ENCODE results near the gene WNK2.
"Not testable (repeated sequence)": the region's sequence is repeated elsewhere in the genome, so short reads cannot be mapped to it uniquely, and the experiment has no call there.

The WNK2 gene

DNA sequence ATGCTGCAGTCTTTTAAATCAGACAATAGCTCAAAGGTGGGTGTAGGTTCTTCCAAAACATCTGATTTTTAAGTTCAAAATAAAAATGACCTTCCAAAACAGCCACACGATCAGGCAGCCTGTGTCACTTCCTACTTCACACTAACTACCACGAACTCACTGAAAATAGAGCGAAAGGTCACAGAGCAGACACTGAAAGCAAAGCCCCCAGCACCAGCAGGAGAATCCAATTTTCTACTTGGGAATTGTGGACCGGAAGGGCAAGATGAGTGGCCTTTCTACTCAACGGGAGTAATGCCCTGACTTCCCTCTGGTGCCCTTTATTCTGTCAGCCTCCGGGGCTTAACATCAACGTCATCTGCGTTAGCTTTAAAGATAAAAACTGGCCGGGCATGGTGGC is 159.7 kb downstream of the WNK2 start:
- no peak for DNase-seq

DNA sequence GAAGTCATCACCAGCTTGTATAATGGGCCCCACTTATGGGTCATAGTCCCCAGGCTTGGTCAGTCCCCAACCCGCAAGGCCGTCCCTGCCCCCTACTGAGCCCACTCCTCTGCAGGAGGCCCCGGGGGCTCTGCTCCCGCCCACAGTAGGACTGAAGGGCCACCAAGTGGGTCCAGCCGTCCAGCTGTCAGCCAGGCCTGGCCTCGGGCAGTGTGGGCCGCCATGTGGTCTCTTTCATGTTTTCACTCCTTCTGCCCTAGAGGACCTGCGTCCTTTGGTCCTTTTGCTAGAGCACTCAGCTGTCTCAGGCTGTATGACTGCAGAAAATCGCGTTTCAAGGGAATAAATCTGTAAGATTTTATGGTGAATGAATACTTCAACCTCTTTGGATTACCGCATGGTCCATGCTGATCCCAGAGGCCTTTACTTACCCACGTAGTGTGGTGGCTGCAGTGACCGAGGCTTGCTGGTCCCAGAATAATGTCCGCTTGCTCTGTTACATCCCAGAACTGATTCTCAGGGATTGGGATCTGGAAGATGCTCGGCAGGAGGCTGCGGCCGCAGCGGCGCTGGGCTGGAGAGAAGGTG is 161.8 kb downstream of the WNK2 start:
- DNase-seq: no peak

DNA sequence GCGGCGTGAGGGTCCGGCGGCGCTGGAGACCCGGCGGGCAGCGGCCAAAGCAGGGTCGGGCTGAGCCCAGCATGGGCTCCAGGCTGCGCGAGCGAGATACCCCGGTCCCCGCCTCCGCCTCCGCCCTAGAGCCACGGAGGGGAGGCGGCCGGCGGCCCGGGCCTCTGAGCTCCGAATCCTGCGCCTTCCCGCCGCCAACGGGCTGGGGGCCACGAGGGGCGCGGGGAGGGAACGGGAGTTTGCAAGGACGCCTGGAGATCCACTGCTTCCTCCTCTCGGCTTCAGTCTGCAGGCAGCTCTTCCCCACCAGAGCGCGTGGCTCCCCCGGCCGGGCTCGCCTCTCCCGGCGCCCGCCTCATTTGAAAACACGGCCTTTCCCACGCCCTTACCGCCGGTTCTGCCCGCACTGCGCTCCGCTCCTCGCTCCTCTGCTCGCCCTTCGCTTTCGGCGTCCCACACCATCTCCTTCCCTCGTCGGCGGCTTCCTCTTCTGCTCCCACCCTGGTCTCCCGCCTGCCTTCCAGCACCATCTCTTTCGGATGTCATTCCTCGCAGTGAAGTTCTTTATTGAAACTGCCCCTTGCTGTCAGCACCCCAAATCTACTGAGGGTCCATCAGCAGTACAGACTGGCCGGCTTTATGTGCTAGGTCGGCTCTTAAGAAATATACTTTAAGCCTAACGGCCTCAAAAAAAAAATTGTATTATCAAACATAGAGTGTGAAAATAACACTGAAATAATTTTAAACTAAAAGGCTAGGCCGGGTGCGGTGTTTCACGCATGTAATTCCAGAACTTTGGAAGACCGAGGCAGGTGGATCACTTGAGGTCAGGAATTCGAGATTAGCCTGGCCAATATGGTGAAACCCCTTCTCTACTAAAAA is 162.5 kb downstream of the WNK2 start:
- DNase-seq: no peak

DNA sequence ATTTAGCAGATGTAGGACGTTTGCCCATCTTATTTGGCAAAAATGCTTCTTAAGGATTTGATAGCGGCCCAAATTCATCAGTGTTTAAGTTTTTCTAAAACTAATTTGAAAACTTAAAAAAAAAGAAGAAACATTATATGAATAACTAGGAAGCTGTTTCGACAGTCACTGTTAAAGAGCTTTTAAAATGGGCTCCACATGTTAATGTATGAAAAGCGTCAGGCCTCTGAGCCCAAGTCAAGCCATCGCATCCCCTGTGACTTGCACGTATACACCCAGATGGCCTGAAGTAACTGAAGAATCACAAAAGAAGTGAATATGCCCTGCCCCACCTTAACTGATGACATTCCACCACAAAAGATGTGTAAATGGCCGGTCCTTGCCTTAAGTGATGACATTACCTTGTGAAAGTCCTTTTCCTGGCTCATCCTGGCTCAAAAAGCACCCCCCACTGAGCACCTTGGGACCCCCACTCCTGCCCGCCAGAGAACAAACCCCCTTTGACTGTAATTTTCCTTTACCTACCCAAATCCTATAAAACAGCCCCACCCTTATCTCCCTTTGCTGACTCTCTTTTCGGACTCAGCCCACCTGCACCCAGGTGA is 163.5 kb downstream of the WNK2 start:
- DNase-seq: not testable (repeated sequence)

DNA sequence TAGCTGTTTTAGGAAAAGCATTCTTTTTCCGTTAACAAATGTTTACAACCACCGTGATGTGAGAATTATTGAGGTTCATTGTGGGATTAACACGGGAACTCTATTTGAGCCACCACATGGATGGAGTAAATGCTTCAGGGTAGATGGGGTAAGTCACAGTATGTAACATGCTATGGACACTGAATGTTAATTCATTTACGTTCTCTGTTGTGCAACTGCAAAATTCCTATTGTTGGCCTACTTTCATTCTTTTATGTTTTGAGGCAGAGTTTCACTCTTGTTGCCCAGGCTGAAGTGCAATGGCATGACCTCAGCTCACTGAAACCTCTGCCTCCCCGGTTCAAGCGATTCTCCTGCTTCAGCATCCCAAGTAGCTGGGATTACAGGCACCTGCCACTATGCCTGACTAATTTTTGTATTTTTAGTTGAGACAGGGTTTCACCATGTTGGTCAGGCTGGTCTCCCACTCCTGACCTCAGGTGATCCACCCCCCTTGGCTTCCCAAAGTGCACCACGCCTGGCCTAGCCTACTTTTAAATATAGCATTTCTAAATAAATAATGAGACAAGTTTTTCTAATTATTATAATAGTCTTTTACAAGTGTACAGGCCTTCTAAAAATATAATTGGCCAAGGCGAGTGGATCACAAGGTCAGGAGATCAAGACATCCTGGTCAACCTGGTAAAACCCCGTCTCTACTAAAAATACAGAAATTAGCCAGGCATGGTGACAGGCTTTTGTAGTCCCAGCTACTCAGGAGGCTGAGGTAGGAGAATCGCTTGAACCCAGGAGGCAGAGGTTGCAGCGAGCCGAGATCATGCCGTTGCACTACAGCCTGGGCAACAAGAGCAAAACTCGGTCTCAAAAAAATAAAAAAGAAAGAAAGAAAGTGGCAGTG is 169.7 kb downstream of the WNK2 start:
- DNase-seq: not testable (repeated sequence)

DNA sequence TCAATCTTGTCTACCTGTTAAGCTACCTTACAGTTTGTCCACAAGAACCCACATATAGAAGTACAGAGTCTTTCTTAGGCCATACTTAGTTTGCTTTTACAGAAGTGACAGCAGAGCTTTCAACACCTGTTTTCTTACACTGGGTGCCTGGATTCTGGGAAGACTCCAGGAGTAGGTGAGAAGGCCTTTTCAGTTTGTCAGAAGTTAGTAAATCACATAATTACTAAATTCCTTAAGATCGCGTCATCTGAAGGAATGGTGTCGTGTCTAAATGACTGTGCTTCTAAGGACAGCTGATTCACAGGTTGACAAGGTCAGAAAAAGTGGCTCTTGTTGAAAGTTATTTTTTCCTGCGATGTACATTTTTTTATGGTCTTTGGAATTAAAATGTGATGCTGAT is 170.5 kb downstream of the WNK2 start:
- DNase-seq: no peak

DNA sequence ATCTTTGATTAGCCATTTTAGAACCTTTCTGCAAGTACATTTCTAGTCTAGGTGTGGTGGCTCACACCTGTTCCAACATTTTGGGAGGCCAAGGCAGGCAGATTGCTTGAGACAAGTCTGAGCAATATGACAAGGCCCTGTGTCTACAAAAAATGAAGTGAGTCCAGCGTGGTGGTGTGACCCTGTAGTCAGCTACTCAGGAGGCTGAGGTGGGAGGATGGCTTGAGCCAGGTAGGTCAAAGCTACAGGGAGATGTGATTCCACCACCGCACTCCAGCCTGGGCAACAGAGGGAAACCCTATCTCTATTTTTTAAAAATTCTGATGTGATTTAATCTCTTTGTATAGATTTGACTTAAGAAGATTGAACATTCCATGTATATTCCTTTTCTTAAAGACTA is 171.9 kb downstream of the WNK2 start:
- no peak for DNase-seq

DNA sequence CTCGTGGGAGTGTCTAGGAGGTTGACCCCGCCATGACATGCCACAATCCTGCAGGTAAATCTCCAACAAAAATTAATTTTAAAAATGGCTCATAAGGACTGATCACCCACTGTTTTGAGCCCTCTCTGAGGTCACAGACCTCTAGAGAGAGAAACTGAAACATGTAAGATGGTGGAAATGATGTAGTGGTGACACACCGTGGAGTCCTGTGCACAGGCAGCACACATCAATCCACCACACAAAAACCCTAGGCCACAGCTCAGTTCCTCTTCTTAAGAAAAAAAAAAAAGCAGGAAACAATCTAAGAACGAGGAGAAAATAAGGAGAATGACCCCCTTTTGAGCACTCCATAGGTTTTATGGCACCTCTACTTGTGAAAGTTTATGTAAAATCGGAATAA is 173.7 kb downstream of the WNK2 start:
- no peak for DNase-seq

DNA sequence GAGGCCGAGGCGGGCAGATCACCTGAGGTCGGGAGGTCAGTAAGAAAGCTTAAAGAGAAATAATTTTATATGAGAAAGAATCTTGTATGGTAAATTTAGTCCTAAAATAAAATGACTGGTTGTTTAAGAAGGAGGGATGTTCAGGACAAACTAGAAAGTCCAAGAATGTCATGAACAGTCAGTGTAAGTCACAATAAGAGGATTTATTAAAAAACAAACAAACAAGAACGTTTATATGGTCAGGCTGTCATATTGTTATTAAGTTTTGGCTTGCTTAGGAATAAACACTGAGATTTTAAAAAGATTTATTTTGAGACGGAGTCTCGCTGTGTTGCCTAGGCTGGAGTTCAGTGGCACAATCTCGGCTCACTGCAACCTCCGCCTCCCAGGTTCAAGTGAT is 176.0 kb downstream of the WNK2 start:
- not testable (repeated sequence) for DNase-seq

DNA sequence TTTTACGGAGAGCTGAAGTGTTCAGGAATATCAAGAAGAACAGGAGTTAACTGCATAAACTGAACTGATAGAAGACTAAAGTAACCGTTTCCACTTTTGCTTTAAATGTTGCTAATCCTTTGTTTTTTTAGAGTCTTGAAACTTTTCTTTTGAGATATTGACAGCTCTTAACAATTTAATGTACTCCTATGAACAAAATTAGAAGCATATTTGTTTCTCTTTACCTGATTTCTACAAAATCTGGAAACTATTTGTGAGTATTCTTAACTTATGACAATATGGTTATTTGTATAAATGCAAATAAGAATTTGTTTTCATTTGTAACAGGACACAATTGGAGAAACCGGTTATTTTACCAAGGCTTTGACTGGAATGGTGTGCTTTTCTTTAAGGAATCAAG is 178.1 kb downstream of the WNK2 start:
- DNase-seq: no peak

DNA sequence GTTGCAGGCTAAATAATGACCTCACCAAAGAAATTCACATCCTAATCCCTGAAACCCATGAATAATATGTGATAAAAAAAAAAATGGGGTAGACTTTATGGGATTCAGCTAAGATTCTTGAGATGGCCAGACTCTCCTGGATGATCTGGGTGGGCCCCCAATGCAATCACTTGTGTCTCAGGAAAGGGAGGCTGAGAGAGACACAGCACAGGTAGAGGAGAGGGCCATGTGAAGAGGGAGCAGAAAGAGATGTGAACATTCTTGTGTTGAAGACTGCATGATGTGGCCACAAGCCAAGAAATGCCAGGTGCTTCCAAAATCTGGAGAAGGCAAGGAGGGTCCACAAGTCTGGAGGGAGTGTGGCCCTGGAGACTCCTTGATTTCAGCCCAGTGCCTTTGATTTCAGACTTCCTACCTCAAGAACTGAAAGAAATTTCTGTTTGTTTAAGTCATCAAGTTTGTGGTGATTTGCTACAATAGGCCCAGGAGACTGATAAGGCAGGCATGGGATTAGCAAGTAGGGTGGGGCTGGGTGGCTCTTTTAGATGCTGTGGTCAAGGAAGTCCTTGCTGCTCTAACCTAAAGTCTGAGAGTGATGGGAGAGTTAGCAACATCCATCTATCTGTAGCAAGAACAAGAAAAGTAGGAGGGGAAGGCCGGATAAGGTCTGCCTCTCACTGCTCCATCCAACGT is 180.9 kb downstream of the WNK2 start:
- DNase-seq: no peak

DNA sequence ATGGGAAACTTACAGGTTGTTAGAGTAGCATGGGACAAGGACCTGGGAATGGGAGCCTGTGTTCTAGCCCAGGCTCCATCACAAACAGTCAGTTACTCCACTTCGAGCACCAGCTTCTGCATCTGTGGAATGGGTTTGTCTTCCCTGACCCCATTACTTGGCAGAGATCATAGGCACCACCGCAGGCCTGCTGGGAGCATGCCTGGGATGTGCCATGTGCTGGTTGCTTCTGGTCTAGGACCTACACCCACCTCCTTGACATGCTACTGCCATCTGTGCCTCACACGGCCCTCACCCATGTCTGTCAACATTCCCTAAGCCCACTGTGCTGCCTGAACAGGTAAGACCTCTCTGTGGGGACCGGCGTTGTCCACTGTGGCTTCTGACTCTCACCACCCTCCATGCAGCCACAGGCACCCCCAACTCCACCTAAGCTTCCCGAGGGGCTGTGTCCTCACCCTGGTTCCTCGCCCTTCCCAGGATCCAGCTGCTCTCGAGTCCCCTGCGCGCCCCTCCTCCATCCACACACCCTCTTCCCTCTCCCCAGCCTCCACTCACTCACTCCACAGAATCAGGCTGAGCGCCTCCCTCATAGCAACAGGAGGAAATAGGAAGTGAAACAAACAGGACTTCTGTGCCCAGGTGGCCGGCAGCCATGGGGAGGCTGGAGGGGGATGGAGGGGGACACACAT is 181.6 kb downstream of the WNK2 start:
- DNase-seq: no peak

DNA sequence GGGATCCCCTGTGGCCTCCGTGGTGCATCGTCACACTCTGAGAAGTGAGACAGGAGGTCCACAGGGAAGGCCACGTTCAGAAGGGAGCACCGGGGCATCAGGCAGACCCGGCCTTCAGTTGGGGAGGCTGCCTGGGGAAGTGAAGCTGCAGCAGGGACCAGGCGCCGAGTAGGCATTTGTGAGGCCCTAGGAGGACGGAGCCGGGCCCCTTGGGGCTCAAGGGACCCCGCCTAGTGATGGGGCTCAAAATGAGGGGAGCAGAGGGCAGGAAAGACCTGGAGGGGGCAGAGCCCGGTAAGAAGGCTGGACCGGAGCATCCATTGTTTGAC is 182.1 kb downstream of the WNK2 start:
- no peak for DNase-seq

DNA sequence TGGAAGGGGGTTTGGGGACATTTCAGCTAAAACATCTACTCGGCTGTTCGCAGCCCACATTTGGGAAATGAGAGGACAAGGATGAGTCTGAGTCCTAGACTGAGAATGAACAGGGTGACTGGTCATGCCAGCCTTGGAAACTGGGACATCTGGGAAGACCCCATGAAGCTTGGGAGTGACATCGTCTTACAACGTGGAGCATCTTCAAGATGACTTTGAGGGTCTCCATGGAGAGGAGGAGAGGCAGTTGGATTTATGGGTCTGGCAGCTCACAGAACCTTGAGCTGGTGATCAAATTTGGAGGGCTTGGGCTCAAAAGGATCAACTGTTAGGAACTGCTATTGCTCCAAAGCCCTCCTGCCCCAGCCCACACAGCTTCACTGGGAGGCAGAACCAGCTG is 182.5 kb downstream of the WNK2 start:
- DNase-seq: not testable (repeated sequence)

DNA sequence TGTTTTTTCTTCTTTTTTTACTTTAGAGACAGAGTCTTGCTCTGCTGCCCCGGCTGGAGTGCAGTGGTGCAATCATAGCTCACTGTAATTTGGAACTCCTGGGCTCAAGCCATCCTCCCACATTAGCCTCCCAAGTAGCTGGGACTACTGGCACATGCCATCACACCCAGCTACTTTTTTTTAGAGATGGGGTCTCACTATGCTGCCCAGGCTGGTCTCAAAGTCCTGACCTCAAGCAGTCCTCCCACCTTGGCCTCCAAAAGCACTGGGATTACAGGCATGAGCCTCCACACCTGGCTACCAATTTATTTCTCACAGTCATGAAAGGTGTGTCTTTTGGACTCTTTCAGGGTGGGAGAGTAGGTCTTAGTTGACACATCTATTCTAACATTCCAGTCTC is 184.5 kb downstream of the WNK2 start:
- DNase-seq: no peak

DNA sequence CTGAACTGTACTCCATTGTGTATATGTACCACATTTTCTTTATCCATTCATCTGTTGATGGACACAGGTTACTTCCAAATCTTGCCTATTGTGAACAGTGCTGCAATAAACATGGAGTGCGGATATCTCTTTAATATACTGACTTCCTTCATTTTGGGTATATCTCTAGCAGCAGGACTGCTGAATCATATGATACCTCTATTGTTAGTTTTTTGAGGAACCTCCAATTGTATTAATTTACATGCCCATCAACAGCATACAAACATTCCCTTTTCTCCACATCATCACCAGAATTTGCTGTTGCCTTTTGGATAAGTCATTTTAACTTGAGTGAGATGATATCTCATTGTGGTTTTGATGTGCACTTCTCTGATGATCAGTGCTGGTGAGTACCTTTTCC is 185.7 kb downstream of the WNK2 start:
- DNase-seq: no peak
